ENCODE results near the gene CCDC27.

- TF ChIP-seq CTCF (IDR thresholded peaks at IDR 0.05): no peak
- no peak for TF ChIP-seq POLR2A (IDR thresholded peaks at IDR 0.05)
- no peak for TF ChIP-seq EP300 (IDR thresholded peaks at IDR 0.05)
These were observed 24.9 kb downstream of the CCDC27 start for GRCh38 chr1:3777078-3777547.

Measured in sigmoid colon (tissue), 4 donors.